ENCODE results near the gene ZMYND8. TPM values are rescaled to one million over a fixed set of nuclear protein-coding genes. Genes with fewer than 3 reads are reported as not detected.

ZMYND8 gene
- total RNA-seq, 1 donor from 2014 or later, result 18.6 TPM

DNA sequence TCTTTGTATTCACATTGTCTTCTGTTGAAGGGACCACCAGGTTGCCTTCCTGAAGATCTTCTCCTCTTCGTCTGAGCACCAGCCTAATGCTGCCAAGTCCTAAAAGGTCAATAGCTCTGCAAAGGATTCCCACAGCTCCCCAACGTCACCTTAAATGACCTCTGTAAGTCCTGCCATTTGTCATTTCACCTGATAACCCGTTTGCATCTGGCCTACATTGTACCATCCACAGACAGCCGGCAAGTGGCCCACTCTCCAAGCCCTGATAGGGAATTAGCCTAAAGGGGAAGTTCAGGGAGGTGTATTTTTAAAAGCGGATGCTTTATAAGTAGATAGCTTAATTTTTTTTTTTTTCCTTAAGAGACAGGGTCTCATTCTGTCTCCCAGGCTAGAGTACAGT, 127.8 kb downstream of the ZMYND8 start:
- DNase-seq (ENCODE audit: low read depth), result no peak
- TF ChIP-seq, protein P1, sequence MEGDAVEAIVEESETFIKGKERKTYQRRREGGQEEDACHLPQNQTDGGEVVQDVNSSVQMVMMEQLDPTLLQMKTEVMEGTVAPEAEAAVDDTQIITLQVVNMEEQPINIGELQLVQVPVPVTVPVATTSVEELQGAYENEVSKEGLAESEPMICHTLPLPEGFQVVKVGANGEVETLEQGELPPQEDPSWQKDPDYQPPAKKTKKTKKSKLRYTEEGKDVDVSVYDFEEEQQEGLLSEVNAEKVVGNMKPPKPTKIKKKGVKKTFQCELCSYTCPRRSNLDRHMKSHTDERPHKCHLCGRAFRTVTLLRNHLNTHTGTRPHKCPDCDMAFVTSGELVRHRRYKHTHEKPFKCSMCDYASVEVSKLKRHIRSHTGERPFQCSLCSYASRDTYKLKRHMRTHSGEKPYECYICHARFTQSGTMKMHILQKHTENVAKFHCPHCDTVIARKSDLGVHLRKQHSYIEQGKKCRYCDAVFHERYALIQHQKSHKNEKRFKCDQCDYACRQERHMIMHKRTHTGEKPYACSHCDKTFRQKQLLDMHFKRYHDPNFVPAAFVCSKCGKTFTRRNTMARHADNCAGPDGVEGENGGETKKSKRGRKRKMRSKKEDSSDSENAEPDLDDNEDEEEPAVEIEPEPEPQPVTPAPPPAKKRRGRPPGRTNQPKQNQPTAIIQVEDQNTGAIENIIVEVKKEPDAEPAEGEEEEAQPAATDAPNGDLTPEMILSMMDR (conservative IDR thresholded peaks at IDR 0.05; ENCODE audit: low read depth, low read length), result no peak
- no peak overlapping the region for H3K4me3 ChIP-seq (ENCODE audit: low read depth, low read length)

DNA sequence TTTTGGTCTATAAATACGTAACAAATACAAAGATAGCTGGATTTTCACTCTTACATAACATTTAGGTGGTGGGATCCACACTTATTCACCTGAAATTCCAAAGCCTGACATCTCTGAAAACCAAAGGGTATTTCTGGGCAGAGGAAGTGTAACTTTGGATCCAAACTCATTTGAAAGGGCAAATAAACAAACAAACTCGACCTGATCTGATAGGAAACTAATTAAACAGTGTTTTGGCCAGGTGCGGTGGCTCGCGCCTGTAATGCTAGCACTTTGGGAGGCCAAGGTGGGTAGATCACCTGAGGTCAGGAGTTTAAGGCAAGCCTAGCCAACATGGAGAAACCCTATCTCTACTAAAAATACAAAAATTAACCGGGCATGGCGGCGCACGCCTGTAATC, 128.9 kb downstream of the ZMYND8 start:
- TF ChIP-seq, protein P1 (conservative IDR thresholded peaks at IDR 0.05; ENCODE audit: low read depth, low read length), result no peak

DNA sequence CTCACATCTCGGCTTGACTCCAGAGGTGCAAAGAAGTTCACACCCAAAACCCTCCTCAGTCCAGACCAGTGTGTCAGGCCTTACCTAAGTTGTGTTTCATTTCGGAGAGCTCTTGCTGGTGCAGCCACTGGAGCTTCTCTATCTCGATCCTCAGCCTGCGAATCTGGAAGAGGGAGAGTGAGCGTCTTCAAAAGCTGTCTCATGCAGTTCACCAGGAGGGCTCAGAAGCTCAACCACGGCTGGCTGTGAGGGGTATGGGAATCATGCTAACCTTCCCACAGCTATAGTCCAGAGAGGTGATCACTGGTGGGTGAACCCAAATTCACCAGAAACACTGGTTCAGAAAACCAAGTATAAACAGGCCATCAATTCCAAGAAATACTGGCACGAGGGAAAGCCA, 129.4 kb downstream of the ZMYND8 start:
- H3K4me3 ChIP-seq (ENCODE audit: low read depth, low read length), result no peak overlapping the region
- no peak for DNase-seq (ENCODE audit: low read depth)
- TF ChIP-seq, protein P1 (conservative IDR thresholded peaks at IDR 0.05; ENCODE audit: low read depth, low read length), result no peak

More for the DNA sequence above, 128.9 kb downstream of the ZMYND8 start:
- no peak for DNase-seq (ENCODE audit: low read depth)
- H3K4me3 ChIP-seq (ENCODE audit: low read depth, low read length), result no peak overlapping the region

DNA sequence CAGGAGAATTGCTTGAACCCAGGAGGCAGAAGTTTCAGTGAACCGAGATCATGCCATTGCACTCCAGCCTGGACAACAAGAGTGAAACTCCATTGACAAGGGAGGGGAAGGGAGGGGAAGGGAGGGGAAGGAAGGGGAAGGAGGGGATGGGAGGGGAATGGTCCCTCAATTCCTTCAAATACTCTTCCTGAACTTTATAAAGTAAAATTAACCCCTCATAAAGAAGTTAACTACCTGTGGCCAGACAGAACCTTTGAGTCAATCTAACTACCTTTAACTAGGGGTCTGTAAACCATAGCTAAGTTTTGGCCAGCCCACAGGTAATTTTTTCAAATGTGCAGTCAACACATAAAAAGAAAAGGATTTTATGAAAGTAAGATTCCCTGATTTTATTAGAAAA, 131.0 kb downstream of the ZMYND8 start:
- TF ChIP-seq, protein P1 (conservative IDR thresholded peaks at IDR 0.05; ENCODE audit: low read depth, low read length), result no peak
- no peak overlapping the region for H3K4me3 ChIP-seq (ENCODE audit: low read depth, low read length)
- DNase-seq (ENCODE audit: low read depth), result no peak

DNA sequence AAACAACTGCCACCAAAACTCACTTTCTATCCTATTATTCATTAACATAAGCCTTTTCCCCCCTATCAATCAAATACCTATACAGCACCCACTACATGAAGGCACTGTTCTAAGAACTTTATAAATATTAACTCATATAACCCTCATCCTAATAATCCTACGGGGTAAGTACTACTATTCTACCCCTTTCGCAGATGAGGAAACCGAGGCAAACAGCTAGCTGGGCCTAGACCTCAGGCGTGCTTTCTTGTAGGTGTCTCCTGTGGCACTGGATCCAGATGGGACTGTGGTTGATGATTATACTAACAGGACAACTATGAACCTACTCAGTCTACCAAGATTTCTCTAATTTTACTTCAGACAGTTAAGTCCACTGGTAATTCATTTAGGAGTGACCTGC, 131.6 kb downstream of the ZMYND8 start:
- no peak for DNase-seq (ENCODE audit: low read depth)
- TF ChIP-seq, protein P1 (conservative IDR thresholded peaks at IDR 0.05; ENCODE audit: low read depth, low read length), result no peak
- no peak overlapping the region for H3K4me3 ChIP-seq (ENCODE audit: low read depth, low read length)

DNA sequence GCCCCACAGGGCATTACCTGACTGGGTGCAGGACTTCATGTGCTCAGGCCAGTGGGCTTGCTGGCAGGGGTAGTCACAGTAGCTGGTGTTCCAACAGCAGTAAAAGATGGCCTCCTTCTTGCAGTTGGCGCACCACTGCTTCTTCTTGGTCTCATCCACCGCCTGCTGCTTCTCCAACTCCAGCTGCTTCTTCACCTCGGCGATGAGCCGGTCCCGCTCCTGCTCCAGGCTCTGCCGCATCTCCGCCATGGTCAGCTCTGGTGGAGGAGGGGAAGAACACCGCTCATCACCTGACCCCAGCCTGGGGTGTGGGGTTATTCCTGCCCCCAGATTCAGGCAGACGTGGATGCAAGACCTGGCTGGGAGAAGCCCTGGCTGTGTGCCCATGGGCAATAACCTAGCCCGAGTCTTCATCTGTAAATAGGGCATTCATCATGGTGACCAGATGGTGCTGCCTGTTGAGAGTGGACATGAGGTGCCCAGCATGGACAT, 132.2 kb downstream of the ZMYND8 start:
- no peak for DNase-seq (ENCODE audit: low read depth)
- TF ChIP-seq, protein P1 (conservative IDR thresholded peaks at IDR 0.05; ENCODE audit: low read depth, low read length), result no peak
- no peak overlapping the region for H3K4me3 ChIP-seq (ENCODE audit: low read depth, low read length)

DNA sequence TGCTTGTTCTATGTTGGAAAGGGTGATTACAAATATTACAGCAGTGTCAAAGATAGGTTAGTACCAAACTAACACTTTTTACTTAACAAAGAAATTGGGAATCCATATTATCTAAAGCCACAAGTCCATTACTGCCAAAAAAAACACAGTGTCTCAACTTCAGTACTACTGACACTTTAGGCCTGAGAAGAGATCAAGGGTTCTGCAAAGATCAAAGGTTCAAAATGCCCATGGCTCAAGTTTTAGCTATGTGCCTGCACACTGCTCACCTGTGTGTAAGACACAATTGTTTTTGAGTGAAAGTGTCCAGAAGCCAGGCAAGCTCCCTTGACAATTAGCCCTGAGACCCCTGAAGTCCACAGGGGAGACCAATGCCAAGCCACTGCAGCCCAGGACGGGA, 132.6 kb downstream of the ZMYND8 start:
- TF ChIP-seq, protein P1 (conservative IDR thresholded peaks at IDR 0.05; ENCODE audit: low read depth, low read length), result no peak
- no peak for DNase-seq (ENCODE audit: low read depth)
- no peak overlapping the region for H3K4me3 ChIP-seq (ENCODE audit: low read depth, low read length)

All from epithelial cell of proximal tubule (primary cell).